Measurements from ENCODE around the gene PADI1.

PADI1 gene

GRCh38 chr1:17263936-17264335 lies 59.0 kb downstream of the PADI1 start:
- peaks cover 0 to 2% (median 0%) of the 10 kb centered on the region in 5 donors for H3K9me3 ChIP-seq (ENCODE audit: control insufficient read depth in 5 of 5, low read length in 5 of 5)
- no peaks in the 10 kb centered on the region for H3K36me3 ChIP-seq (ENCODE audit: control insufficient read depth in 5 of 5, insufficient read depth in 5 of 5, low read length in 5 of 5)
- no peak overlapping the region for H3K27ac ChIP-seq (ENCODE audit: low read depth, low read length)
- peaks cover 0 to 2% (median 0%) of the 10 kb centered on the region in 5 donors for H3K4me1 ChIP-seq (ENCODE audit: control insufficient read depth in 5 of 5, insufficient read depth in 5 of 5, low read length in 5 of 5)
- H3K9ac ChIP-seq (ENCODE audit: low read length in 5 of 5), result no peak overlapping the region
- peaks cover 0 to 19% (median 14%) of the 10 kb centered on the region in 5 donors for H3K27me3 ChIP-seq (ENCODE audit: control insufficient read depth in 5 of 5, insufficient read depth in 4 of 5, low read length in 5 of 5)
- H3K4me3 ChIP-seq (ENCODE audit: low read depth in 1 of 5, low read length in 5 of 5), result no peak overlapping the region

GRCh38 chr1:17264470-17264869 lies 59.5 kb downstream of the PADI1 start:
- H3K4me1 ChIP-seq (ENCODE audit: control insufficient read depth in 5 of 5, insufficient read depth in 5 of 5, low read length in 5 of 5), result peaks cover 0 to under 1% (median 0%) of the 10 kb centered on the region in 5 donors

GRCh38 chr1:17265162-17265561 lies 60.2 kb downstream of the PADI1 start:
- peaks cover 0 to 10% (median 8%) of the 10 kb centered on the region in 5 donors for H3K27me3 ChIP-seq (ENCODE audit: control insufficient read depth in 5 of 5, insufficient read depth in 4 of 5, low read length in 5 of 5)
- H3K4me1 ChIP-seq (ENCODE audit: control insufficient read depth in 5 of 5, insufficient read depth in 5 of 5, low read length in 5 of 5), result no peaks in the 10 kb centered on the region
- peaks cover 0 to 2% (median 0%) of the 10 kb centered on the region in 5 donors for H3K9me3 ChIP-seq (ENCODE audit: control insufficient read depth in 5 of 5, low read length in 5 of 5)
- H3K27ac ChIP-seq (ENCODE audit: low read depth, low read length), result no peak overlapping the region
- H3K9ac ChIP-seq (ENCODE audit: low read length in 5 of 5), result no peak overlapping the region
- H3K36me3 ChIP-seq (ENCODE audit: control insufficient read depth in 5 of 5, insufficient read depth in 5 of 5, low read length in 5 of 5), result no peaks in the 10 kb centered on the region
- no peak overlapping the region for H3K4me3 ChIP-seq (ENCODE audit: low read depth in 1 of 5, low read length in 5 of 5)

More at GRCh38 chr1:17264470-17264869, 59.5 kb downstream of the PADI1 start:
- Histone ChIP-seq H3K9me3 (ENCODE audit: control insufficient read depth in 5 of 5, low read length in 5 of 5) (peaks cover 0 to 2% (median 0%) of the 10 kb centered on the region in 5 donors), H3K36me3 (ENCODE audit: control insufficient read depth in 5 of 5, insufficient read depth in 5 of 5, low read length in 5 of 5) (no peaks in the 10 kb centered on the region), H3K9ac (ENCODE audit: low read length in 5 of 5) (no peak overlapping the region), H3K27me3 (ENCODE audit: control insufficient read depth in 5 of 5, insufficient read depth in 4 of 5, low read length in 5 of 5) (peaks cover 0 to 15% (median 11%) of the 10 kb centered on the region in 5 donors), H3K27ac (ENCODE audit: low read depth, low read length) (no peak overlapping the region), H3K4me3 (ENCODE audit: low read depth in 1 of 5, low read length in 5 of 5) (no peak overlapping the region)

- Histone ChIP-seq H3K27ac (ENCODE audit: low read depth, low read length) (no peak overlapping the region), H3K9me3 (ENCODE audit: control insufficient read depth in 5 of 5, low read length in 5 of 5) (peaks cover 0 to 2% (median 0%) of the 10 kb centered on the region in 5 donors), H3K27me3 (ENCODE audit: control insufficient read depth in 5 of 5, insufficient read depth in 4 of 5, low read length in 5 of 5) (peaks cover 0 to 3% (median under 1%) of the 10 kb centered on the region in 5 donors), H3K36me3 (ENCODE audit: control insufficient read depth in 5 of 5, insufficient read depth in 5 of 5, low read length in 5 of 5) (no peaks in the 10 kb centered on the region), H3K4me1 (ENCODE audit: control insufficient read depth in 5 of 5, insufficient read depth in 5 of 5, low read length in 5 of 5) (no peaks in the 10 kb centered on the region), H3K4me3 (ENCODE audit: low read depth in 1 of 5, low read length in 5 of 5) (no peak overlapping the region), H3K9ac (ENCODE audit: low read length in 5 of 5) (no peak overlapping the region)
Measured at GRCh38 chr1:17265950-17266349, 61.0 kb downstream of the PADI1 start.

GRCh38 chr1:17270891-17271765 lies 66.2 kb downstream of the PADI1 start:
- Histone ChIP-seq H3K4me1 (ENCODE audit: control insufficient read depth in 5 of 5, insufficient read depth in 5 of 5, low read length in 5 of 5) (no peaks in the 10 kb centered on the region), H3K27ac (ENCODE audit: low read depth, low read length) (no peak overlapping the region), H3K27me3 (ENCODE audit: control insufficient read depth in 5 of 5, insufficient read depth in 4 of 5, low read length in 5 of 5) (peaks cover 3 to 15% (median 8%) of the 10 kb centered on the region in 5 donors), H3K4me3 (ENCODE audit: low read depth in 1 of 5, low read length in 5 of 5) (no peak overlapping the region), H3K36me3 (ENCODE audit: control insufficient read depth in 5 of 5, insufficient read depth in 5 of 5, low read length in 5 of 5) (no peaks in the 10 kb centered on the region), H3K9ac (ENCODE audit: low read length in 5 of 5) (no peak overlapping the region), H3K9me3 (ENCODE audit: control insufficient read depth in 5 of 5, low read length in 5 of 5) (no peaks in the 10 kb centered on the region)

GRCh38 chr1:17272066-17272465 lies 67.1 kb downstream of the PADI1 start:
- Histone ChIP-seq H3K27ac (ENCODE audit: low read depth, low read length) (no peak overlapping the region), H3K9me3 (ENCODE audit: control insufficient read depth in 5 of 5, low read length in 5 of 5) (no peaks in the 10 kb centered on the region), H3K36me3 (ENCODE audit: control insufficient read depth in 5 of 5, insufficient read depth in 5 of 5, low read length in 5 of 5) (no peaks in the 10 kb centered on the region), H3K4me1 (ENCODE audit: control insufficient read depth in 5 of 5, insufficient read depth in 5 of 5, low read length in 5 of 5) (no peaks in the 10 kb centered on the region), H3K4me3 (ENCODE audit: low read depth in 1 of 5, low read length in 5 of 5) (no peak overlapping the region), H3K27me3 (ENCODE audit: control insufficient read depth in 5 of 5, insufficient read depth in 4 of 5, low read length in 5 of 5) (peaks cover 8 to 15% (median 13%) of the 10 kb centered on the region in 5 donors), H3K9ac (ENCODE audit: low read length in 5 of 5) (no peak overlapping the region)

- no peaks in the 10 kb centered on the region for H3K36me3 ChIP-seq (ENCODE audit: control insufficient read depth in 5 of 5, insufficient read depth in 5 of 5, low read length in 5 of 5)
- no peaks in the 10 kb centered on the region for H3K4me1 ChIP-seq (ENCODE audit: control insufficient read depth in 5 of 5, insufficient read depth in 5 of 5, low read length in 5 of 5)
- H3K27me3 ChIP-seq (ENCODE audit: control insufficient read depth in 5 of 5, insufficient read depth in 4 of 5, low read length in 5 of 5), result peaks cover 8 to 17% (median 15%) of the 10 kb centered on the region in 5 donors
- H3K27ac ChIP-seq (ENCODE audit: low read depth, low read length), result no peak overlapping the region
- H3K9me3 ChIP-seq (ENCODE audit: control insufficient read depth in 5 of 5, low read length in 5 of 5), result no peaks in the 10 kb centered on the region
- no peak overlapping the region for H3K9ac ChIP-seq (ENCODE audit: low read length in 5 of 5)
- H3K4me3 ChIP-seq (ENCODE audit: low read depth in 1 of 5, low read length in 5 of 5), result no peak overlapping the region
Measured at GRCh38 chr1:17272646-17273045, 67.7 kb downstream of the PADI1 start.

- Histone ChIP-seq H3K4me3 (ENCODE audit: low read depth in 1 of 5, low read length in 5 of 5) (no peak overlapping the region), H3K27ac (ENCODE audit: low read depth, low read length) (no peak overlapping the region), H3K9me3 (ENCODE audit: control insufficient read depth in 5 of 5, low read length in 5 of 5) (no peaks in the 10 kb centered on the region)
Measured at GRCh38 chr1:17273096-17273495, 68.2 kb downstream of the PADI1 start.

GRCh38 chr1:17274186-17275170 lies 69.5 kb downstream of the PADI1 start:
- no peaks in the 10 kb centered on the region for H3K9me3 ChIP-seq (ENCODE audit: control insufficient read depth in 5 of 5, low read length in 5 of 5)
- H3K9ac ChIP-seq (ENCODE audit: low read length in 5 of 5), result no peak overlapping the region
- no peaks in the 10 kb centered on the region for H3K36me3 ChIP-seq (ENCODE audit: control insufficient read depth in 5 of 5, insufficient read depth in 5 of 5, low read length in 5 of 5)
- H3K27me3 ChIP-seq (ENCODE audit: control insufficient read depth in 5 of 5, insufficient read depth in 4 of 5, low read length in 5 of 5), result peaks cover 8 to 23% (median 15%) of the 10 kb centered on the region in 5 donors
- H3K4me1 ChIP-seq (ENCODE audit: control insufficient read depth in 5 of 5, insufficient read depth in 5 of 5, low read length in 5 of 5), result no peaks in the 10 kb centered on the region
- H3K27ac ChIP-seq (ENCODE audit: low read depth, low read length), result no peak overlapping the region
- H3K4me3 ChIP-seq (ENCODE audit: low read depth in 1 of 5, low read length in 5 of 5), result no peak overlapping the region

More at GRCh38 chr1:17273096-17273495, 68.2 kb downstream of the PADI1 start:
- no peak overlapping the region for H3K9ac ChIP-seq (ENCODE audit: low read length in 5 of 5)
- peaks cover 8 to 19% (median 15%) of the 10 kb centered on the region in 5 donors for H3K27me3 ChIP-seq (ENCODE audit: control insufficient read depth in 5 of 5, insufficient read depth in 4 of 5, low read length in 5 of 5)
- no peaks in the 10 kb centered on the region for H3K36me3 ChIP-seq (ENCODE audit: control insufficient read depth in 5 of 5, insufficient read depth in 5 of 5, low read length in 5 of 5)
- H3K4me1 ChIP-seq (ENCODE audit: control insufficient read depth in 5 of 5, insufficient read depth in 5 of 5, low read length in 5 of 5), result no peaks in the 10 kb centered on the region
